HG02610 (cell line): Measurements from ENCODE around the gene SLC16A14.

ENCODE experiments used
- ATAC-seq: cut with Tn5 transposase; IDR thresholded peaks from one replicate; pipeline ENCODE4 v1.9.1; 2021; ENCODE audit warnings: mild to moderate bottlenecking, moderate library complexity; ENCODE audit not compliant: unreplicated experiment

SLC16A14 gene

DNA sequence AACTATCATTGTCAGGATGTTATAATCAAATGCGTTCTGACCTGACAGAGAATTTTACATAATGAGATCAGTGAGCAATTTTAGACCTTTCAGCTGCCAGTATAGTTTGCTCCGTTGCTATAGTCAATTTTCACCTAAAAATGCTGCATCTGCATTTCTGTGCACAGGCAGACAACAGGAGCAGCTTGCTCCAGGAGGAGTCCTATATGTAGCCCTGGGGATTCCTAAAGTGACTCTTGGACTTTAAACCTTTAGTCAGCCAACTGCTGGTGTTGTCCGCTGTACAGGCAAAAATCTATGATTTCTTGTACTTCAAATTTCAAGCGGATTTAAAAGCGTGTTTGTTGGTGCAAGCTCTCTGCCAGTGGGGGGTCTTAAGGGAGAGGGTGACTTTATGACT lies 25.7 kb downstream of the SLC16A14 start:
- no peak for ATAC-seq

- no peak for ATAC-seq
Observed at GRCh38 chr2:230042195-230042594, 26.5 kb downstream of the SLC16A14 start.

DNA sequence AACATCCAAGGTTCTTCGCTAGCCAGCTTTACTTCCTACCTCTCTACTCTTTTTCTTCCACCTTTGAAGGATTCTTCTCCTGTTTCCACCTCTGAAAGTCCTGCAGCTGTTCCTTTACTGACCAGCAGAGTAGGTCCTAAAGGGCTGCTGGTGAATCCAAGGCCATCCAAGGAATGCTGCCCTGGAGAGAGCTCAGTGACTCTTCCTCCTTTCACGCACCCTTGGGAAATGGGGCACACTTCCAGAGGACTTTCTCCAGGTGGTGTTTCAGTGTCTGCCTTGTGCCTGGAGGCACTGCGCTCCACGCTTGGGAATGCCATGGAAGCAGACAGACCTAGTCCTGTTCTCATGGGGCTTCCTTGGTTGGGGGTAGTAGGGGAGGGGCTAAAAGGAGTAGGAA lies 45.4 kb downstream of the SLC16A14 start:
- no peak for ATAC-seq

GRCh38 chr2:230019742-230020141 lies 49.0 kb downstream of the SLC16A14 start:
- ATAC-seq: no peak

DNA sequence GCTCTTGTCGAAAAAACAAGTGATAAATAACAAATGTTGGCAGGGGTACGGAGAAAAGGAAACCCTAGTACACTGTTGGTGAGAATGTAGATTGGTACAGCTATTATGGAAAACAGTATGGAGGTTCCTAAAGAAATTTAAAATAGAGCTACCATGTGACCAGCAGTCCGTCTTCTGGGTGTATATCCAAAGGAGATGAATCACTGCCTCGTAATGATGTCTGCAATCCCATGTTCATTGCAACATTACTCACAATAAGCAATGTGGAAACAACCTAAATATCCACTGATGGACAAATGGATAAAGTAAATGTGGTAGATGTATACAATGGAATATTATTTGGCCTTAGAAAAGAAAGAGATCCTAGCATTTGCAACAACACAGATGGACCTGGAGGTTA lies 50.6 kb downstream of the SLC16A14 start:
- ATAC-seq: no peak

GRCh38 chr2:230016844-230017243 lies 51.9 kb downstream of the SLC16A14 start:
- no peak for ATAC-seq

DNA sequence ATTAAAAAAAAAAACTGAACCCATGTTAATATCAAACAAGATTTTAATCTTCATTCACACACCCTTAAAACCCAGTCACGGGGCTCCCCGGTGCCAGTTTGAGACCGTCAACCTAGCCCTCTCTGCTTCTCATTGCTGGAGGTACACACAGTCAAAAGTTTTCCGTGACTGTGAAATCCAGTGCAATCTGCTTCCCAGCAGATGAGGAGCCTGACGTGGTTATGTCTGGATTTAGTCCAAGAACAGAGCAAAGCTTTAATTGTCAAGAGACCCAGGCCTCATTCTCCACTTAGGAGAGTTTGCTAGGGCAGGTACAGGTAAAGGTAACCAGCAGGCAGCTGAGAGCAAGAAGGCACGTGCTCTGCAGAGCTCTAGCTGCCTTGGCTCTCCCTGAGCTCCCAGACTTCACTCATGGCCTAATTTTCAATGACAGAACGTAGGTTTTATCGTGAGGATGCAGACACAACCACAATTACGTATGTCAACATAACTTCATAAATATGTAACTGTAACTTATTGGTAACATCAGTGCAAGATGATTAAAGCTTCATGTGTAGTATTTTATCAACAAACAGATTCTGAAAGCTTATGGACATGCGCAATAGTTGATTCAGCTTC lies 56.3 kb downstream of the SLC16A14 start:
- no peak for ATAC-seq

DNA sequence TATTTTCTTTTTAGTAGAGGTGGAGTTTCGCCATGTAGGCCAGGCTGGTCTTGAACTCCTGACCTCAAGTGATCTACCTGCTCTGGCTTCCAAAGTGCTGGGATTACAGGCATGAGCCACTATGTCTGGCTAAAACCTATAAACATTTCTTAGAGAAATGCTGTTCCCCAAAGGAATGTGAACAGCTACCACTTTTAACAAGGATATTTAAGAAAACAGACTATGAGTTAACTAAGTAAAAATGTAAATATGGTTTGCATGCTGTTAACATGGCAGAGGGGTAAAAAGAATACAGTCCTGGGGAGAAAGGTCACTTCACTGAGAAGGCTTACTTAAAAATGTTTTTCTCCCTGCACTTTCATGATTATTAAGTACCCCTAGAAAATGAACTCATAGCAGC lies 57.1 kb downstream of the SLC16A14 start:
- ATAC-seq: no peak

DNA sequence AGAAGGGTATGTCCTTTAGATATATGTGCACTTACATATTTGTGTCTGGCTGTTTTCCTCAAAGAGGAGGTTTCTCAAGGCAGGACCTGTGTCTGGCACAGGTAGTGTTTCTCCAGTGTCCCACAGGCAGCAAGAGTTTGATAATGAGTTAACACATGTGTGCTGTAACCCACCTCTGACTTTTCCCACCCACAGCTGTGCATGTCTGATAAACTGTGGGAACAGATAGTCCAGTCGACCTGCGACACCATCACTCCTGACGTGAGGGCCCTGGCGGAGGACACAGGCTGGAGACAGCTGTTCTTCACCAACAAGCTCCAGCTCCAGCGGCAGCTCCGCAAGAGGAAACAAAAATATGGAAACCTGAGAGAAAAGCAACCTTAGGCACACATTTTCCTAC lies 58.2 kb downstream of the SLC16A14 start:
- ATAC-seq: no peak

GRCh38 chr2:230008708-230009066 lies 60.0 kb downstream of the SLC16A14 start:
- no peak for ATAC-seq

GRCh38 chr2:230007931-230008707 lies 60.6 kb downstream of the SLC16A14 start:
- ATAC-seq: peak; percentile 47

DNA sequence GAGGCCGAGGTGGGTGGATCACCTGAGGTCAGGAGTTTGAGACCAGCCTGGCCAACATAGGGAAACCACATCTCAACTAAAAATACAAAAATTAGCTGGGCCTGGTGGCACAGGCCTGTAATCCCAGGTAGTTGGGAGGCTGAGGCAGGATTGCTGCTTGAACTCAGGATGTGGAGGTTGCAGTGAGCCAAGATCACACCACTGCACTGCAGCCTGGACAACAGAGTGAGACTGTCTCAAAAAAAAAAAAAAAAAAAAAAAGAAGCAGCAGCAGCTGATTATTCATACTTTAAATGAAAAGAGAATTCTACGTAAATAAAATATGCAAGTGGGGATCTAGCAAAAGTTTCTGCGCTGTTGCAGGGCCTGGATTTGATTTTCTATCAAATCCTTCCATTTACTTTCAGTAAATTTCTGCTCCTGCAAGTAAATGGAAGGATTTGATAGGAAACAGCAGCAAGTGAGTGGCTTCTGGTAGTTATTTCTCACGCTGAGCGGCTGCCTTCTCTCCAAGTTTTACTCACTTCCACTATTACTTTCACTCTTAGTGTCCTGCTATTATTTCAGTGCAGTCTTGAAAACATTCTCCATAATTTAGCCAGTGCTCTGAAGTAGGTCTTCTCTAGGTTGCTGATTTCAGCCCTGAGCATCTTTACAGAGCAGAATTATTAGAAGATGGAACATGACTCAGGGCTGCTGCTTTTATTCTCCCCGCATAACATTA lies 68.4 kb downstream of the SLC16A14 start:
- peak; percentile 94 for ATAC-seq

DNA sequence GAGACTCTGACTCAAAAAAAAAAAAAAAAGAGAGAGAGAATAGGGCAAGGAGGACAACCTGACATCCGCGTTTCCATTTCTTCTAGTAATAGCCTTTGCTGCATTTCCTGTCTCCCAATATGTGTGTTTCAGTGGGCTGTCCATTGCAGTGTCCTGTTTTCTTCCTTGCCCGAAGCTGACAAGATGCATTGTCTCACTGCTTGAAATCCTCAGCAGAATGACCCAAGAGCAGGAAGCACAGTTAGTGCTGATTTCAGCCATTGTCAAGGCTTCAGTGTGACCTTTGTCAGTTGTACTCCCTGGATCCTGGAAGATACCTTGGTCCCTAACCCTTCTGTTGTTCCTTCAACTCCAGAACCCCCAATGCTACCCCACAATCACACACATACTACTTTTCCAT lies 71.2 kb downstream of the SLC16A14 start:
- ATAC-seq: no peak

GRCh38 chr2:229996320-229996719 lies 72.4 kb downstream of the SLC16A14 start:
- no peak for ATAC-seq

GRCh38 chr2:229993236-229993635 lies 75.5 kb downstream of the SLC16A14 start:
- no peak for ATAC-seq
